COR-L47 (cell line): ENCODE measurements around the gene KCNQ2.
A peak's percentile ranks its signal among the peaks of the same experiment; 100 is the strongest.

ENCODE experiments used
- DNase-seq: peaks from one replicate; lab custom pipeline; 2025; lab: John Stamatoyannopoulos, UW

Gene KCNQ2

GRCh38 chr20:63501818-63502670 is 29.6 kb upstream of the KCNQ2 start:
- DNase-seq, result peak; percentile 86

- no peak for DNase-seq
Observed at GRCh38 chr20:63500902-63501817, 28.7 kb upstream of the KCNQ2 start.

- no peak for DNase-seq
Observed at GRCh38 chr20:63500151-63500901, 27.9 kb upstream of the KCNQ2 start.

GRCh38 chr20:63499338-63499969 is 27.0 kb upstream of the KCNQ2 start:
- no peak for DNase-seq

- peak; percentile 83 for DNase-seq
Observed at GRCh38 chr20:63498960-63499337, 26.5 kb upstream of the KCNQ2 start, which contains the start of gene EEF1A2. EEF1A2 (minus strand) TSS chr20:63499083; CDS start chr20:63497763, 1,320 bp downstream.

- DNase-seq, result peak; percentile 38
Observed at GRCh38 chr20:63497946-63498935, 25.8 kb upstream of the KCNQ2 start.

- no peak for DNase-seq
Observed at GRCh38 chr20:63497138-63497945, 24.9 kb upstream of the KCNQ2 start.

- DNase-seq, result no peak
Observed at GRCh38 chr20:63496596-63497120, 24.2 kb upstream of the KCNQ2 start.

GRCh38 chr20:63495741-63496595 is 23.5 kb upstream of the KCNQ2 start:
- DNase-seq, result peak; percentile 54

GRCh38 chr20:63495167-63495720 is 22.8 kb upstream of the KCNQ2 start:
- no peak for DNase-seq

GRCh38 chr20:63494420-63495166 is 22.1 kb upstream of the KCNQ2 start:
- DNase-seq, result no peak

- no peak for DNase-seq
Observed at GRCh38 chr20:63494084-63494419, 21.6 kb upstream of the KCNQ2 start.

GRCh38 chr20:63493563-63494020 is 21.1 kb upstream of the KCNQ2 start:
- DNase-seq, result no peak

- DNase-seq, result no peak
Observed at GRCh38 chr20:63492982-63493381, 20.5 kb upstream of the KCNQ2 start.

- DNase-seq, result no peak
Observed at GRCh38 chr20:63492518-63492917, 20.1 kb upstream of the KCNQ2 start.

- no peak for DNase-seq
Observed at GRCh38 chr20:63491635-63492230, 19.3 kb upstream of the KCNQ2 start.

- no peak for DNase-seq
Observed at GRCh38 chr20:63491078-63491477, 18.6 kb upstream of the KCNQ2 start.
